ENCODE results near the gene OTOG.

The OTOG gene

GRCh38 chr11:17639091-17639490, 92.0 kb downstream of the OTOG start:
- no peak for TF ChIP-seq CTCF (IDR thresholded peaks at IDR 0.05; ENCODE audit: insufficient read depth, low read length)
- TF ChIP-seq REST (IDR thresholded peaks at IDR 0.05; ENCODE audit: insufficient replicate concordance, low read depth): no peak
- no peak for TF ChIP-seq SPI1 (IDR thresholded peaks at IDR 0.05; ENCODE audit: borderline replicate concordance, low read depth)
- no peak for TF ChIP-seq GABPA (IDR thresholded peaks at IDR 0.05; ENCODE audit: low read depth)
- no peak for TF ChIP-seq POLR2AphosphoS5 (IDR thresholded peaks at IDR 0.05; ENCODE audit: low read depth)
- no peak overlapping the region for H3K27ac ChIP-seq (replicated peaks)
- DNase-seq (ENCODE audit: low read depth in 1 of 2, low spot score in 1 of 2): no peak
- H3K27me3 ChIP-seq (ENCODE audit: insufficient read depth, poor library complexity, severe bottlenecking): no peaks in the 10 kb centered on the region
- no peak overlapping the region for H3K4me3 ChIP-seq (replicated peaks; ENCODE audit: insufficient read depth, low read length)

- H3K4me3 ChIP-seq (replicated peaks; ENCODE audit: insufficient read depth, low read length): no peak overlapping the region
- H3K27ac ChIP-seq (replicated peaks): no peak overlapping the region
- no peaks in the 10 kb centered on the region for H3K27me3 ChIP-seq (ENCODE audit: insufficient read depth, poor library complexity, severe bottlenecking)
- TF ChIP-seq GABPA (IDR thresholded peaks at IDR 0.05; ENCODE audit: low read depth): no peak
- TF ChIP-seq REST (IDR thresholded peaks at IDR 0.05; ENCODE audit: insufficient replicate concordance, low read depth): no peak
- TF ChIP-seq CTCF (IDR thresholded peaks at IDR 0.05; ENCODE audit: insufficient read depth, low read length): no peak
- TF ChIP-seq SPI1 (IDR thresholded peaks at IDR 0.05; ENCODE audit: borderline replicate concordance, low read depth): no peak
- no peak for TF ChIP-seq POLR2AphosphoS5 (IDR thresholded peaks at IDR 0.05; ENCODE audit: low read depth)
- no peak for DNase-seq (ENCODE audit: low read depth in 1 of 2, low spot score in 1 of 2)
Measured at GRCh38 chr11:17639781-17640180, 92.7 kb downstream of the OTOG start.

GRCh38 chr11:17640493-17641164, 93.6 kb downstream of the OTOG start:
- TF ChIP-seq CTCF (IDR thresholded peaks at IDR 0.05; ENCODE audit: insufficient read depth, low read length) (no peak), REST (IDR thresholded peaks at IDR 0.05; ENCODE audit: insufficient replicate concordance, low read depth) (no peak), GABPA (IDR thresholded peaks at IDR 0.05; ENCODE audit: low read depth) (no peak), SPI1 (IDR thresholded peaks at IDR 0.05; ENCODE audit: borderline replicate concordance, low read depth) (no peak), POLR2AphosphoS5 (IDR thresholded peaks at IDR 0.05; ENCODE audit: low read depth) (no peak)
- no peak for DNase-seq (ENCODE audit: low read depth in 1 of 2, low spot score in 1 of 2)

More at GRCh38 chr11:17640493-17641164, 93.6 kb downstream of the OTOG start:
- no peak overlapping the region for H3K27ac ChIP-seq (replicated peaks)
- H3K27me3 ChIP-seq (ENCODE audit: insufficient read depth, poor library complexity, severe bottlenecking): no peaks in the 10 kb centered on the region
- H3K4me3 ChIP-seq (replicated peaks; ENCODE audit: insufficient read depth, low read length): no peak overlapping the region

All from HL-60 (cell line).